Chondrocyte (in vitro differentiated cells): ENCODE data around the gene IFNAR1. TPM values are rescaled to one million over a fixed set of nuclear protein-coding genes. Genes with fewer than 3 reads are reported as not detected.
"Not testable (repeated sequence)": the region's sequence is repeated elsewhere in the genome, so short reads cannot be mapped to it uniquely, and the experiment has no call there.

Experiments used
- DNase-seq: peaks from one replicate; pipeline ENCODE4 v3.0.0; 2021; ENCODE audit warnings: mixed read lengths, low spot score
- H3K27ac Mint-ChIP-seq: one replicate; pipeline ENCODE4 v1.8.0; 2021; ENCODE audit warnings: mild to moderate bottlenecking, moderate library complexity, mixed read lengths; ENCODE audit not compliant: unreplicated experiment
- H3K27me3 Mint-ChIP-seq: 2 replicates; pipeline ENCODE4 v1.8.0; 2021; ENCODE audit warnings: low read depth, mixed read lengths
- H3K36me3 Mint-ChIP-seq: 2 replicates; pipeline ENCODE4 v1.8.0; 2021; ENCODE audit warnings: low read depth, mixed read lengths
- H3K4me1 Mint-ChIP-seq: 2 replicates; pipeline ENCODE4 v1.8.0; 2021; ENCODE audit warnings: low read depth, mild to moderate bottlenecking, mixed read lengths
- H3K4me3 Mint-ChIP-seq: one replicate; pipeline ENCODE4 v1.8.0; 2021; ENCODE audit warnings: mild to moderate bottlenecking, moderate library complexity, mixed read lengths; ENCODE audit not compliant: unreplicated experiment
- H3K9me3 Mint-ChIP-seq: 2 replicates; pipeline ENCODE4 v1.8.0; 2021; ENCODE audit warnings: low read depth, mixed read lengths
- CTCF ChIP-seq: fragments of 200-600 bp; sonication (generic); IDR thresholded peaks from 2 replicates; pipeline ENCODE4 v1.5.0; 2021; ENCODE audit warnings: antibody characterized with exemption, mild to moderate bottlenecking, moderate library complexity
- total RNA-seq: library from RNA; stranded (reverse); gene quantifications from 3 replicates; pipeline ENCODE4 v1.2.1, GENCODE V29; 2021

Gene IFNAR1
- total RNA-seq, 1 donor from 2014 or later = 47.7 TPM

- no peak for TF ChIP-seq CTCF
- no peak for DNase-seq
- no peak overlapping the region for H3K27ac Mint-ChIP-seq
- H3K9me3 Mint-ChIP-seq = no peaks in the 10 kb centered on the region
- H3K4me3 Mint-ChIP-seq = no peak overlapping the region
- peaks cover 53% of the 10 kb centered on the region for H3K4me1 Mint-ChIP-seq
- H3K36me3 Mint-ChIP-seq = no peaks in the 10 kb centered on the region
- no peaks in the 10 kb centered on the region for H3K27me3 Mint-ChIP-seq
These were observed 53.3 kb downstream of the IFNAR1 start for GRCh38 chr21:33378081-33378480.

GRCh38 chr21:33379934-33380333 lies 55.2 kb downstream of the IFNAR1 start:
- not testable (repeated sequence) for H3K4me3 Mint-ChIP-seq, DNase-seq, H3K9me3 Mint-ChIP-seq, H3K27me3 Mint-ChIP-seq, H3K36me3 Mint-ChIP-seq
- H3K27ac Mint-ChIP-seq = peak overlapping the region; percentile 97
- peaks cover 54% of the 10 kb centered on the region for H3K4me1 Mint-ChIP-seq

GRCh38 chr21:33380483-33380998 lies 55.8 kb downstream of the IFNAR1 start:
- H3K27ac Mint-ChIP-seq = peak overlapping the region; percentile 97
- H3K4me1 Mint-ChIP-seq = peaks cover 51% of the 10 kb centered on the region

GRCh38 chr21:33381381-33381780 lies 56.6 kb downstream of the IFNAR1 start:
- H3K4me3 Mint-ChIP-seq, H3K27me3 Mint-ChIP-seq, H3K9me3 Mint-ChIP-seq, H3K36me3 Mint-ChIP-seq, DNase-seq: not testable (repeated sequence)
- peaks cover 51% of the 10 kb centered on the region for H3K4me1 Mint-ChIP-seq
- H3K27ac Mint-ChIP-seq = peak overlapping the region; percentile 97

More at GRCh38 chr21:33380483-33380998, 55.8 kb downstream of the IFNAR1 start:
- DNase-seq = peak; percentile 96
- Mint-ChIP-seq H3K9me3 (no peaks in the 10 kb centered on the region), H3K27me3 (no peaks in the 10 kb centered on the region), H3K36me3 (no peaks in the 10 kb centered on the region), H3K4me3 (no peak overlapping the region)
- TF ChIP-seq CTCF = peak; percentile 13

GRCh38 chr21:33383056-33383888 lies 58.5 kb downstream of the IFNAR1 start:
- Mint-ChIP-seq H3K27ac (peak overlapping the region; percentile 79), H3K27me3 (no peaks in the 10 kb centered on the region), H3K4me3 (peak overlapping the region; percentile 33), H3K4me1 (peaks cover 51% of the 10 kb centered on the region), H3K36me3 (no peaks in the 10 kb centered on the region), H3K9me3 (no peaks in the 10 kb centered on the region)
- no peak for DNase-seq
- TF ChIP-seq CTCF = no peak

- no peaks in the 10 kb centered on the region for H3K9me3 Mint-ChIP-seq
- no peaks in the 10 kb centered on the region for H3K36me3 Mint-ChIP-seq
- H3K27me3 Mint-ChIP-seq = no peaks in the 10 kb centered on the region
- no peak for DNase-seq
- H3K4me3 Mint-ChIP-seq = no peak overlapping the region
- H3K4me1 Mint-ChIP-seq = peaks cover 43% of the 10 kb centered on the region
- TF ChIP-seq CTCF = no peak
- H3K27ac Mint-ChIP-seq = no peak overlapping the region
These were observed 60.1 kb downstream of the IFNAR1 start for GRCh38 chr21:33384841-33385331.
